Mesenchymal stem cell (in vitro differentiated cells and primary cell): Measurements from ENCODE around the gene LDHA.

Source experiments
- DNase-seq: peaks from one replicate; pipeline ENCODE4 v3.0.0-alpha.2; 2013
- H2AFZ ChIP-seq: one replicate; pipeline ENCODE4 v1.6.1; 2013; ENCODE audit warnings: low read depth, mild to moderate bottlenecking, control low read depth, inconsistent platforms, low read length, moderate library complexity
- H2AK5ac ChIP-seq: 2 replicates; pipeline ENCODE4 v1.6.1; 2013; ENCODE audit warnings: low read length, moderate library complexity, mild to moderate bottlenecking, inconsistent platforms; ENCODE audit not compliant: severe bottlenecking
- H2BK120ac ChIP-seq: one replicate; pipeline ENCODE4 v1.6.1; 2013; ENCODE audit warnings: low read depth, mild to moderate bottlenecking, inconsistent platforms, low read length, moderate library complexity
- H2BK12ac ChIP-seq, 2 experiments: one replicate each; pipeline ENCODE4 v1.6.1; 2013; ENCODE audit warnings: inconsistent platforms in 2 of 2, low read length in 2 of 2, mild to moderate bottlenecking in 2 of 2, moderate library complexity in 2 of 2, control low read depth in 1 of 2
- H2BK15ac ChIP-seq: one replicate; pipeline ENCODE4 v1.6.1; 2013; ENCODE audit warnings: mild to moderate bottlenecking, low read depth, inconsistent platforms; ENCODE audit not compliant: poor library complexity, severe bottlenecking
- H2BK5ac ChIP-seq: 2 replicates; pipeline ENCODE4 v1.6.1; 2013; ENCODE audit warnings: low read depth, mild to moderate bottlenecking, low read length, control low read depth, inconsistent platforms; ENCODE audit not compliant: poor library complexity, severe bottlenecking
- H3K14ac ChIP-seq, 2 experiments: one replicate each; pipeline ENCODE4 v1.6.1; 2013; ENCODE audit warnings: inconsistent platforms in 2 of 2, low read length in 2 of 2, control low read depth in 1 of 2, mild to moderate bottlenecking in 1 of 2, moderate library complexity in 1 of 2
- H3K18ac ChIP-seq, 2 experiments: one replicate each; pipeline ENCODE4 v1.6.1; 2013; ENCODE audit warnings: inconsistent platforms in 2 of 2, low read length in 2 of 2, control low read depth in 1 of 2, low read depth in 1 of 2, mild to moderate bottlenecking in 1 of 2
- H3K23ac ChIP-seq, 2 experiments: one replicate each; pipeline ENCODE4 v1.6.1; 2013; ENCODE audit warnings: inconsistent platforms in 2 of 2, low read length in 2 of 2, mild to moderate bottlenecking in 2 of 2, moderate library complexity in 2 of 2, control low read depth in 1 of 2
- H3K27ac ChIP-seq: 2 replicates; pipeline ENCODE4 v1.5.1; 2013; ENCODE audit warnings: mild to moderate bottlenecking, moderate library complexity, low read length, control low read depth, inconsistent platforms; ENCODE audit not compliant: poor library complexity, severe bottlenecking
- H3K27me3 ChIP-seq, 2 experiments: 2 replicates each; pipeline versions ENCODE4 v1.6.1 to v1.7.0; 2013; ENCODE audit warnings: low read length in 2 of 2, mild to moderate bottlenecking in 2 of 2, moderate library complexity in 2 of 2, control low read depth in 1 of 2, inconsistent platforms in 1 of 2; ENCODE audit not compliant: control insufficient read depth in 1 of 2, insufficient read depth in 1 of 2
- H3K36me3 ChIP-seq, 2 experiments: 2 replicates each; pipeline versions ENCODE4 v1.6.1 to v1.7.0; 2013; ENCODE audit warnings: low read length in 2 of 2, control low read depth in 1 of 2, inconsistent platforms in 1 of 2, low read depth in 1 of 2, mild to moderate bottlenecking in 1 of 2; ENCODE audit not compliant: insufficient read depth in 2 of 2, control insufficient read depth in 1 of 2
- H3K4ac ChIP-seq, 2 experiments: one replicate each; pipeline ENCODE4 v1.6.1; 2013; ENCODE audit warnings: inconsistent platforms in 2 of 2, low read length in 2 of 2, mild to moderate bottlenecking in 2 of 2, moderate library complexity in 2 of 2, control low read depth in 1 of 2, low read depth in 1 of 2
- H3K4me1 ChIP-seq: 2 replicates; pipeline ENCODE4 v1.6.1; 2013; ENCODE audit warnings: low read depth, low read length, control low read depth; ENCODE audit not compliant: control insufficient read depth, insufficient read depth
- H3K4me2 ChIP-seq: 2 replicates; pipeline ENCODE4 v1.6.1; 2013; ENCODE audit warnings: low read length, mild to moderate bottlenecking, inconsistent platforms; ENCODE audit not compliant: poor library complexity, severe bottlenecking
- H3K4me3 ChIP-seq, 2 experiments: 2 replicates each; pipeline versions ENCODE4 v1.5.1 to v1.7.0; 2013; ENCODE audit warnings: low read length in 2 of 2, mild to moderate bottlenecking in 2 of 2, control low read depth in 1 of 2, low read depth in 1 of 2; ENCODE audit not compliant: insufficient read depth in 1 of 2
- H3K79me1 ChIP-seq: replicated peaks from 2 replicates; pipeline ENCODE4 v1.6.1; 2013; ENCODE audit warnings: mild to moderate bottlenecking, control low read depth, low read length, inconsistent platforms; ENCODE audit not compliant: poor library complexity, severe bottlenecking
- H3K9ac ChIP-seq: 2 replicates; pipeline ENCODE4 v1.7.0; 2013; ENCODE audit warnings: mild to moderate bottlenecking, low read length, moderate library complexity
- H3K9me3 ChIP-seq: 2 replicates; pipeline ENCODE4 v1.7.0; 2013; ENCODE audit warnings: mild to moderate bottlenecking, low read length; ENCODE audit not compliant: control insufficient read depth
- H4K8ac ChIP-seq: one replicate; pipeline ENCODE4 v1.6.1; 2013; ENCODE audit warnings: inconsistent platforms, mild to moderate bottlenecking, low read length, moderate library complexity
- H4K91ac ChIP-seq: one replicate; pipeline ENCODE4 v1.6.1; 2013; ENCODE audit warnings: mild to moderate bottlenecking, low read length, inconsistent platforms
- WGBS: methylation state at CpG from one replicate; pipeline ENCODE4 v1.1.7; 2013; ENCODE audit warnings: mixed read lengths; 5-methylcytosine and 5-hydroxymethylcytosine counted together

LDHA gene

DNA sequence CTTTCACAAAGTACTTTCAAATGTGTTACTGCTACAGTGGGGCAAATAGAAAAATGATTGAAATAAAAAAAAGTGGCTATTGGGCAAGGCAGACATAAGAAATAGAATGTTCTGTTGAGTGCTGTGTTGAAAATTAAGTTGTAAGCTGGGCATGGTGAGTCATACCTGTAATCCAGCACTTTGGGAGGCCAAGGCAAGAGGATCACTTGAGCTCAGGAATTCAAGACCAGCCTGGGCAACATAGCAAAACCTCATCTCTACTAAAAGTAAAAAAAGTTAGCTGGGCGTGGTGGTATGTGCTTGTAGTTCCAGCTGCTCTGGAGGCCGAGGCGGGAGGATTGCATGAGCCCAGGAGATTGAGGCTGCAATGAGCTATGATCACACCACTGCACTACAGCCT, 26.9 kb upstream of the LDHA start:
- peaks cover 16 to 51% of the 10 kb centered on the region in 2 experiments for H3K36me3 ChIP-seq
- no peak for DNase-seq
- no peak overlapping the region for H2AK5ac ChIP-seq
- H4K8ac ChIP-seq = no peak overlapping the region
- no peak overlapping the region for H3K4me2 ChIP-seq
- H2BK15ac ChIP-seq = no peak overlapping the region
- no peak overlapping the region for H3K4me3 ChIP-seq
- no peak overlapping the region for H2AFZ ChIP-seq
- H3K23ac ChIP-seq = no peak overlapping the region
- no peak overlapping the region for H2BK5ac ChIP-seq
- no peak overlapping the region for H3K4ac ChIP-seq
- no peak overlapping the region for H3K9ac ChIP-seq
- no peak overlapping the region for H2BK120ac ChIP-seq
- H3K27ac ChIP-seq = no peak overlapping the region
- H2BK12ac ChIP-seq = no peak overlapping the region
- H3K27me3 ChIP-seq = no peaks in the 10 kb centered on the region
- no CpG with 5 or more reads among the region's 3 CpGs for WGBS
- H3K18ac ChIP-seq = no peak overlapping the region
- H3K79me1 ChIP-seq = no peaks in the 10 kb centered on the region
- no peaks in the 10 kb centered on the region for H3K9me3 ChIP-seq
- no peaks in the 10 kb centered on the region for H3K4me1 ChIP-seq
- H4K91ac ChIP-seq = no peak overlapping the region
- no peak overlapping the region for H3K14ac ChIP-seq

DNA sequence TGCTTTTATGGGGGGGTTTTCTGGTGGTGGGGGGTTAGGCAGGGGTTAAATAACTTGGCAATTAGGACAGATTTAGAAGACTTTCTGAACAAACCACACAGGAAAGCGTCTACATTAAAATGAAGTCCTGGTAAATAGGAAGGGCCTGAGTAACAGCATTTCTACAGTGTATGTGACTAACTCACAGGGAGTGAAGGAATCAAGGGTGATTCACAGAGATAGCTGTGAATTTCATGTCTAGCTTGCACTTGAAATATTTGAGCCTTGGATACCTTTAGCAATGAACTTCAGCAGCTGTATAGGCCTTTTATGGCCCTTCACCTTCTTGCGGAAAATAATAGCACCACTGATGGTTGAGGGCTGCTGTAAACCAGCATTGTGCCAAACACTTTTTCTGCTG, 26.1 kb upstream of the LDHA start:
- H3K9me3 ChIP-seq = no peaks in the 10 kb centered on the region
- no peak overlapping the region for H4K8ac ChIP-seq
- H3K23ac ChIP-seq = no peak overlapping the region
- no peak overlapping the region for H4K91ac ChIP-seq
- H3K18ac ChIP-seq = no peak overlapping the region
- H2BK15ac ChIP-seq = no peak overlapping the region
- H3K4me1 ChIP-seq = no peaks in the 10 kb centered on the region
- no peak overlapping the region for H3K4ac ChIP-seq
- no peak overlapping the region for H2BK5ac ChIP-seq
- H2BK12ac ChIP-seq = no peak overlapping the region
- H3K36me3 ChIP-seq = peaks cover 11 to 45% of the 10 kb centered on the region in 2 experiments
- H2AFZ ChIP-seq = no peak overlapping the region
- H3K27me3 ChIP-seq = no peaks in the 10 kb centered on the region
- WGBS = 92% methylated on average over 2 of the region's 2 CpGs
- no peak overlapping the region for H2AK5ac ChIP-seq
- peak overlapping the region; percentile 54 for H3K9ac ChIP-seq
- no peak overlapping the region for H3K4me2 ChIP-seq
- H3K14ac ChIP-seq = no peak overlapping the region
- no peak overlapping the region for H2BK120ac ChIP-seq
- H3K79me1 ChIP-seq = no peaks in the 10 kb centered on the region
- no peak overlapping the region for H3K4me3 ChIP-seq
- H3K27ac ChIP-seq = peak overlapping the region; percentile 18
- no peak for DNase-seq

DNA sequence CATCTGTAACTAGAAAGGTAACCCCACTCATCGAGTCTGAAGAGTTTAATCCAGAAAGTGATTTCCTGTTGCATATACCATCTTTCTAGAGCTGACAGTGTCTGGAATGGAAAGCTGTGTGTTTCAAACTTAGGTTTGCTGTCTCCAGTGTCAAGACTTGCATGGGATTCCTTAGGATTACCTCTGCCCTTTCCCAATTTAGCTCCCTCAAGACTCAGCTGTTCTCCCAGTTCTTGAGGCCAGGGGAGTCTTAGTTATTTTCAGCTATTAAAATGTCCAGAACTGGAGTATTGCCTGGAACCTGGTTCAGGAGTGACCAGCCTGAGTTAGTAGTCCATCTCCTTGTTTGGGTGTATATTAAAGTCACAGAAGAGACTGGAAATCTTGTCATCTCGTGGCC, 25.0 kb upstream of the LDHA start:
- Histone ChIP-seq H2AK5ac (no peak overlapping the region), H2AFZ (no peak overlapping the region), H2BK12ac (no peak overlapping the region), H3K4me2 (no peak overlapping the region), H3K27ac (no peak overlapping the region), H3K79me1 (no peaks in the 10 kb centered on the region), H3K4me3 (no peak overlapping the region), H3K23ac (no peak overlapping the region), H2BK15ac (no peak overlapping the region), H3K9me3 (no peaks in the 10 kb centered on the region), H4K8ac (no peak overlapping the region), H3K36me3 (peaks cover 7 to 33% of the 10 kb centered on the region in 2 experiments), H3K27me3 (no peaks in the 10 kb centered on the region), H3K18ac (no peak overlapping the region), H3K4ac (no peak overlapping the region), H2BK120ac (no peak overlapping the region), H3K14ac (no peak overlapping the region), H4K91ac (no peak overlapping the region), H2BK5ac (no peak overlapping the region), H3K9ac (no peak overlapping the region), H3K4me1 (no peaks in the 10 kb centered on the region)
- no peak for DNase-seq
- WGBS = 96% methylated on average over 2 of the region's 2 CpGs

DNA sequence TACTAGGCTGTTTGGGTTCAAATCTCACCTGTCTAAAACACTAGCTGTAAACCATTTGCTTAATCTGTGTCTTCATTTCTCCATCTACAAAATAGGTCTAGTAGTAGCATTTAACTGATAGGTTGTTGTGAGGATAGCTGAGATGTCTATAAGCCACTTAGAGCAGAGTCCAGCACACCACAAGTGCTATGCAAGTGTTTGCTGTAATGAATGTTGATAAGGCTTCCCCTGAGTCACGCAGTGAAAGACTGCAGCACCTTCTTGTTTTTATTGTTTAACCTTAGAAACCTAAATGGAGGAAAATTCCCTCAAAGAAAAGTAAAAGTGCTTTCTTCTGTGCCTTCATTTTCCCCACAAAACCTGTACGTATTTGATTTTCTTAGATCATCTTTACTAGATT, 23.1 kb upstream of the LDHA start:
- no peaks in the 10 kb centered on the region for H3K79me1 ChIP-seq
- H3K27me3 ChIP-seq = no peaks in the 10 kb centered on the region
- no peak overlapping the region for H3K4ac ChIP-seq
- peaks cover 0 to 19% of the 10 kb centered on the region in 2 experiments for H3K36me3 ChIP-seq
- no peak for DNase-seq
- H2AFZ ChIP-seq = no peak overlapping the region
- no peak overlapping the region for H2BK12ac ChIP-seq
- no peak overlapping the region for H3K27ac ChIP-seq
- no peak overlapping the region for H4K91ac ChIP-seq
- H2AK5ac ChIP-seq = no peak overlapping the region
- no peaks in the 10 kb centered on the region for H3K4me1 ChIP-seq
- H3K9ac ChIP-seq = no peak overlapping the region
- 88% methylated on average over 1 of the region's 2 CpGs for WGBS
- no peak overlapping the region for H3K4me3 ChIP-seq
- H2BK15ac ChIP-seq = no peak overlapping the region
- H3K9me3 ChIP-seq = no peaks in the 10 kb centered on the region
- no peak overlapping the region for H3K4me2 ChIP-seq
- no peak overlapping the region for H3K18ac ChIP-seq
- H3K14ac ChIP-seq = no peak overlapping the region
- H2BK120ac ChIP-seq = no peak overlapping the region
- no peak overlapping the region for H2BK5ac ChIP-seq
- no peak overlapping the region for H4K8ac ChIP-seq
- no peak overlapping the region for H3K23ac ChIP-seq
